ENCODE measurements around the gene MPZL1. TPM values are rescaled to one million over a fixed set of nuclear protein-coding genes. Genes with fewer than 3 reads are reported as not detected.

Gene MPZL1
- total RNA-seq, 4 donors from 2014 or later: 37.1 to 52.3 (median 39.9) TPM

DNA sequence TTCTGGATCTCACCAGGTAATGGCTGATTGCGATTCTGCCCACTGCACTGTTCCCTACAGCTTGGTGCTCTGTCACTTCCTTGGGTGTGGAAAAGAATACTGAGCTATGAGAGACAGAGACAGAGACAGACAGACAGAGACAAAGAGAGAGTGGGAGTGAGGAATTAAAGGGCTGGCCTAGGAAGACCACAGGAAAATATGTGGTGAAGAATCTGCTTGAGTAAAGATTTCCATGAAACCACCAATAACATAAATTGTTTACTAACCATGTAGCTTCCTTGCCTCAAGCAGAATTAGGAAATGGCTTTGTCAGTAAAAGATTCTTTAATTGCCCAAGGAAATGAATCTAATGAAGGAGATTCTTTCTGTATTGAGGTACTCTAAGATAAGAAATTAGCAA lies 54.4 kb downstream of the MPZL1 start:
- Histone ChIP-seq H3K9me3 (no peaks in the 10 kb centered on the region), H3K4me3 (no peak overlapping the region), H3K36me3 (peaks cover 45% of the 10 kb centered on the region), H3K27ac (peak overlapping the region; percentile 14), H3K4me1 (peaks cover 20% of the 10 kb centered on the region), H3K27me3 (no peaks in the 10 kb centered on the region)
- DNase-seq (ENCODE audit: low spot score in 2 of 2): no peak
- WGBS: 70% methylated on average over 1 of the region's 1 CpG
- TF ChIP-seq POLR2A (IDR thresholded peaks at IDR 0.05) (no peak), EP300 (IDR thresholded peaks at IDR 0.05) (no peak), POLR2AphosphoS5 (IDR thresholded peaks at IDR 0.05) (no peak)
- TF ChIP-seq, protein P1, sequence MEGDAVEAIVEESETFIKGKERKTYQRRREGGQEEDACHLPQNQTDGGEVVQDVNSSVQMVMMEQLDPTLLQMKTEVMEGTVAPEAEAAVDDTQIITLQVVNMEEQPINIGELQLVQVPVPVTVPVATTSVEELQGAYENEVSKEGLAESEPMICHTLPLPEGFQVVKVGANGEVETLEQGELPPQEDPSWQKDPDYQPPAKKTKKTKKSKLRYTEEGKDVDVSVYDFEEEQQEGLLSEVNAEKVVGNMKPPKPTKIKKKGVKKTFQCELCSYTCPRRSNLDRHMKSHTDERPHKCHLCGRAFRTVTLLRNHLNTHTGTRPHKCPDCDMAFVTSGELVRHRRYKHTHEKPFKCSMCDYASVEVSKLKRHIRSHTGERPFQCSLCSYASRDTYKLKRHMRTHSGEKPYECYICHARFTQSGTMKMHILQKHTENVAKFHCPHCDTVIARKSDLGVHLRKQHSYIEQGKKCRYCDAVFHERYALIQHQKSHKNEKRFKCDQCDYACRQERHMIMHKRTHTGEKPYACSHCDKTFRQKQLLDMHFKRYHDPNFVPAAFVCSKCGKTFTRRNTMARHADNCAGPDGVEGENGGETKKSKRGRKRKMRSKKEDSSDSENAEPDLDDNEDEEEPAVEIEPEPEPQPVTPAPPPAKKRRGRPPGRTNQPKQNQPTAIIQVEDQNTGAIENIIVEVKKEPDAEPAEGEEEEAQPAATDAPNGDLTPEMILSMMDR (IDR thresholded peaks at IDR 0.05): no peak

DNA sequence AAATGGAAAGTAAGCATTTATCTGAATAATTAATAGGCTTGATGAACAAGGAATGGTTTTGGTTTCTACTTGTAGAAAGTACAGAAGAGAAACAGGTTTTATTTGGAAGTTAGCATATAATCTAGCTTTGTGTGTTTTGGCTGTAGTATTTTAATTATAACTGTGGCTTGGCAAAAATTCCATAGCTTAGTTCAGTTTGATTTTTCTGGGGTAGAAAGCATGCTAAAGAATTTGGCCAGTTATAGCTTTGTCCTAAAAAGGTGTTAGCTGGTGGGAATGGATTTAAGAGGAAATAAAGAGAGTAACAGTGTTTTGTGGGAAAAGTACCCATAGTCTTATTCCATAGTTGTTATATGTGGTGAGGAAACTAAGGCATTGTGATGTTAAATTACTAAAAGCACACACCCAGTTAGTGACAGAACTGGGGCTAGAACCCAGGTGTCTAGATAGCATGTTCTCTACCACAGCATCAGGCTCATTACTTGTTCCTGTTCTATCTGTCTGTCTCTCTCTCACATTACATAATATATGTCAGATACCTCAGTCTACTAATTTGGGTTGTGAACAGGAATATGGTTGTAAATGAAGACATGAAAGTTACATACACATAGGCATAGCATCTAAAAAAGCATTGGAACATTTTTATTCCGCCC lies 55.0 kb downstream of the MPZL1 start:
- H3K4me1 ChIP-seq: peaks cover 18% of the 10 kb centered on the region
- 86% methylated on average over 1 of the region's 1 CpG for WGBS
- H3K9me3 ChIP-seq: no peaks in the 10 kb centered on the region
- H3K27ac ChIP-seq: peak overlapping the region; percentile 14
- no peak overlapping the region for H3K4me3 ChIP-seq
- peaks cover 41% of the 10 kb centered on the region for H3K36me3 ChIP-seq
- TF ChIP-seq POLR2AphosphoS5 (IDR thresholded peaks at IDR 0.05): no peak
- no peaks in the 10 kb centered on the region for H3K27me3 ChIP-seq
- DNase-seq (ENCODE audit: low spot score in 2 of 2): no peak

DNA sequence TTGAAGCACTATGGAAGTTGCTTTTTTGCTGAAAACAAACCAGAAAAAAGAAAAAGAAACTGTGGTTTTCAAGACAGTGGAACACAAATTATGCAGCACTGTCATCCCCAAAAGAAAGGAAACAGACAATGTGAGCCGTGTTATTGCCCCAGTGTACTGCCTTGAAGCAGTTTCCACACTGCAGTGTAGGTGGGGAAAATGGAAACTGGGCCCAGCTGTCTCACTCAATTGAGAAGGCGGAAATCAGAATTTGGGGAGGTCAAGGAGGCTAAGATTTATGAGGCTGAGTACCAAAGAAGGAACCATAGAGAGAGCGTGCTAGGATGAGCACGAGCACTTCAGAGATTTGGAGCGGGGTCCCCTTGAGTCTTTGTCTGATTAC lies 55.5 kb downstream of the MPZL1 start:
- no peak for TF ChIP-seq EP300 (IDR thresholded peaks at IDR 0.05)
- TF ChIP-seq POLR2A (IDR thresholded peaks at IDR 0.05): no peak
- Histone ChIP-seq H3K27me3 (no peaks in the 10 kb centered on the region), H3K36me3 (peaks cover 36% of the 10 kb centered on the region), H3K4me3 (no peak overlapping the region), H3K4me1 (peaks cover 16% of the 10 kb centered on the region), H3K9me3 (no peaks in the 10 kb centered on the region), H3K27ac (no peak overlapping the region)
- no peak for DNase-seq (ENCODE audit: low spot score in 2 of 2)
- 90% methylated on average over 5 of the region's 5 CpGs for WGBS

DNA sequence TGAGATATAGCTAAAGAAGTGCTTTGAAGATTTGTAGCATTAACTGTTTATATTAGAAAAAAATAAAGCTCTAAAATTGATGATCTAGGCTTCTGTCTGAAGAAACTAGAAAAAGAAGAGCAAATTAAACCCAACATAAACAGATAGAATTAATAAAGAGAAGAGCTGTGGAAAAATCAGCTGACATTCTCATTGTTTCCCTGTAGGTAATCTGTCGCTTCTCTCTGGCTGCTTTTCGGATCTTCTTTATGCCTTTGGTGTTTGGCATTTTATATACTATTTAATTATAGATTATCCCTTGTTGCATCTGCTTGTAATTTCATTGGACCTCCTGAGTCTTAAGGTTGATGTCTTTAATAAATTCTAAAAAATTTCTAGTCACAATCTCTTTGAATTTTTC lies 59.8 kb downstream of the MPZL1 start:
- 97% methylated on average over 2 of the region's 2 CpGs for WGBS

DNA sequence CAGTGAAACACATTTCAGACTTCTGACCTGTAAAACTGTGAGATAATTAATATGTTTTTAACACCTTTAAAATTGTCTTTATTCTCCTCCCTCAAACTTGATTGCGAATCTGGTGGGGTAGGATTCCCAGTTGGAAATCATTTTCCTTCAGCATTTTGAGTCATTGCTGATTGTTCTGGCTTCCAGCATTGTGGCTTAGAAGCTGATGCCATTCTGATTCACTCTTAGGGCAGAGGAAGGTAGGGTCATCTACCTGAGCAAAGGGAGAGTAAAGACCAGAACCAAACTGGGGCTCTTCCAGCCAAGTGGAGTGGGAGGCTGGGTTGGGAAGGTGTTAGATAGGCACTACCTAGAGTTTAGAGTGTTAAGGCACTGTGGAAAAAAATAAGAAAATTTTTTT lies 61.2 kb downstream of the MPZL1 start:
- DNase-seq (ENCODE audit: low spot score in 2 of 2): no peak
- H3K36me3 ChIP-seq: peaks cover 27% of the 10 kb centered on the region

More for the DNA sequence above, 59.8 kb downstream of the MPZL1 start:
- TF ChIP-seq, protein P1 (IDR thresholded peaks at IDR 0.05): no peak
- TF ChIP-seq EP300 (IDR thresholded peaks at IDR 0.05): no peak
- no peak for TF ChIP-seq POLR2AphosphoS5 (IDR thresholded peaks at IDR 0.05)
- no peak for TF ChIP-seq POLR2A (IDR thresholded peaks at IDR 0.05)
- H3K4me1 ChIP-seq: no peaks in the 10 kb centered on the region
- H3K9me3 ChIP-seq: no peaks in the 10 kb centered on the region
- H3K27ac ChIP-seq: no peak overlapping the region
- H3K27me3 ChIP-seq: no peaks in the 10 kb centered on the region
- peaks cover 25% of the 10 kb centered on the region for H3K36me3 ChIP-seq
- DNase-seq (ENCODE audit: low spot score in 2 of 2): no peak
- no peak overlapping the region for H3K4me3 ChIP-seq

DNA sequence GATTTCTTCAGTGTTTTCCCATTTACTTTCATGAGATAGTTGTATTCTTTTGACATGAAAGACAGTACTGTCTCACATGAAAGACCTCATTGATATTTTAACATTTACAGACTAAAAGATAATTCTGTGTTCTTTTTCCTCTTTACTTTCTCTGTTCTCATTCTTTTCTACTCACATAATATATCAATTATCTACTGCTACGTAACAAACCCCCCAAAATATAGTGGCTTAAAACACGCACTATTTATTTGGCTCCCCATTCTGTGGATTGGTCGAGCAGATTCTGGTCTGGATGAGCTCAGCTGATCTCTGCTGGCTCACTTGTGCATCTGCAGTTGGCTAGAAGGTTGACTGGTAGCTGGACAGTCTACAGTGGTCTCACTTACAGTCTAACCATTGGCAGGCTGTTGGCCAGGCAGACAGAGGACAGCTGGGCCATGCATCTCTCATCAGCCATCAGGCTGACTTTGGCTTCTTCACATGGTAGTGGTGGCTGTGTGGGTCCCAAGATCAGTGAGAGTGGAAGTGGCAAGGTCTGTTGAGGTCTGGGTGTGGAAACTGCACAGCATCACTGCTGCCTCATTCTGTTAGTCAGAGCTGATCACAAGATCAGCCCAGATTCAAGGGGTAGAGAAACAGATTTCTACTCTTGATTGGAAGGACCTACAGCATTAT lies 63.2 kb downstream of the MPZL1 start:
- no peaks in the 10 kb centered on the region for H3K27me3 ChIP-seq
- 89% methylated on average over 3 of the region's 3 CpGs for WGBS
- H3K27ac ChIP-seq: no peak overlapping the region
- peaks cover 31% of the 10 kb centered on the region for H3K36me3 ChIP-seq
- H3K9me3 ChIP-seq: no peaks in the 10 kb centered on the region
- H3K4me3 ChIP-seq: no peak overlapping the region
- DNase-seq (ENCODE audit: low spot score in 2 of 2): no peak
- TF ChIP-seq POLR2AphosphoS5 (IDR thresholded peaks at IDR 0.05) (no peak), EP300 (IDR thresholded peaks at IDR 0.05) (no peak), POLR2A (IDR thresholded peaks at IDR 0.05) (no peak)
- TF ChIP-seq, protein P1 (IDR thresholded peaks at IDR 0.05): no peak
- H3K4me1 ChIP-seq: peaks cover 11% of the 10 kb centered on the region

More for the DNA sequence above, 61.2 kb downstream of the MPZL1 start:
- TF ChIP-seq EP300 (IDR thresholded peaks at IDR 0.05) (no peak), POLR2AphosphoS5 (IDR thresholded peaks at IDR 0.05) (no peak), POLR2A (IDR thresholded peaks at IDR 0.05) (no peak)
- TF ChIP-seq, protein P1 (IDR thresholded peaks at IDR 0.05): no peak
- 95% methylated on average over 1 of the region's 1 CpG for WGBS
- H3K9me3 ChIP-seq: no peaks in the 10 kb centered on the region
- no peak overlapping the region for H3K4me3 ChIP-seq
- no peaks in the 10 kb centered on the region for H3K27me3 ChIP-seq
- no peak overlapping the region for H3K27ac ChIP-seq
- H3K4me1 ChIP-seq: no peaks in the 10 kb centered on the region
